Iris pigment epithelial cell (primary cell): ENCODE measurements around the gene MROH2A.

Experiments
- DNase-seq: peaks from one replicate; pipeline ENCODE4 v3.0.0-alpha.2; 2011; ENCODE audit warnings: low read depth

MROH2A gene

DNA sequence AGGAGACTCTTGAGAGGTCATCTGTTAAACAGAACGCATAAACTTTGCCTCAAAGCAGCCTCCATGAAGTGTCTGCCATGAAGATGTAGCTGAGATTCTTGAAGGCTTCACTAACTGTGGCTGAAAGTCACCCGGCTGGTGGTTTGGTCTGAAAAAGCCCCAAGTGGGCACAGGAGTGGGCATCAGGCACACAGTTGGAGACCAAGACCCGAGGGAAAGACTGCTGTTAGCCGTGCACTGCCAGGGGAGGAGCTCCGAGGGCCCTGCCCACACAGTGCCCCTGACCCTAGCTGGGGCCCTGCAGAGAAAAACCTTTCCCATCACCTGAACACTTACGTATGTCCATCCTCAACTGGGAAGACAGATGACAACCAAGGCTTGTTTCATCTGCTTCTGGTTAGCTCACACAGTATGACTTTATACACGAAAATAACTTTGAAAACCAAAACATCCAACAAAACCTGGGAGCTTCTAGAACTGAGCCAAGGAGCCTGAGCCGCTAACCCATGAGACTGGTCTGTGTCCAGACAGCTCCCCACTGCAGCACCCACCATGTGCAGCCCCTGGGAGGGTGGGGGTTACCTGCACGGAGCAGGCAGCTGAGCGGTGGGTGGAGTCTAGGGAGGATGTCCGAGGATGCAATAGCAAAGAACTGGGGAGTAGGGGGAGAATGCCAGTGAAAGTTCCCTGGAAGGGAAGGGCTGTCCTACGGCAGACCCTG lies 60.8 kb downstream of the MROH2A start:
- no peak for DNase-seq

DNA sequence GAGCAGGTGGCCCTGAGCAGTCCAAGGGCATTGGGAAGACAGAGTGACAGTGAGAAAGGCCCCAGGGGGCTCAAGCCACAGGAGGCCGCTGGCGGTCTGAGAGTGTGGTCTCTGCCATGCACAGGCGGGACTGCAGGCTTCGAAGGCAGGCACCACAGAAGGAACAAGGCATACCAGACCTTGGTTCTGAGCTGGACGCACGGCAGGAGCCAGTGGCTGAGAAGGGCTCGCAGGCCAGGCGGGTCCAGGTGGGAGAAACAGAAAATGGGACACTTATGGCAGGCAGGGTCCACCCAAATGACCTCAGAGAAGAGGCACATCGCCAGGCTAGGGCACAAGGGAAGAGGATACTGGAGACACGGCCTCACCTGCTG lies 61.3 kb downstream of the MROH2A start:
- no peak for DNase-seq

GRCh38 chr2:233840520-233840919 lies 62.4 kb downstream of the MROH2A start:
- no peak for DNase-seq

GRCh38 chr2:233841183-233841582 lies 63.1 kb downstream of the MROH2A start:
- no peak for DNase-seq

- no peak for DNase-seq
These were observed 66.1 kb downstream of the MROH2A start for GRCh38 chr2:233844064-233844807.

DNA sequence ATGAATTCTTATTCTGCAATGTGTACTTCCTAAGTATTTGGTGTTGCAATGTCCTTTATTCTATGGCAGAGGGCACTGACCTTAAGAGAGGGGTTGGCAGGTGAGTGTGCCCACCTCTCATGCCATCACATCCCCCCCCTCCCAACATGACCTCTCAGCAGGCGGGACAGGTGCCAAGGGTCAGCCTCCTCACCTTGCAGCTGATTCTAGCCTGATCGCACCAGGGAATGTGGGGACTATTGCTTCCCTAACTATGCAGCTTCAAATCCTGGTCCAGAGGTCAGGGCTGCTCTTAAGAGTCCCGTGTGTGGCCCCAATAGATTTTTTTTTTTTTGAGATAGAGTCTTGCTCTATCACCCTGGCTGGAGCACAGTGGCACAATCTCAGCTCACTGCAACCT lies 66.7 kb downstream of the MROH2A start:
- DNase-seq, result no peak

DNA sequence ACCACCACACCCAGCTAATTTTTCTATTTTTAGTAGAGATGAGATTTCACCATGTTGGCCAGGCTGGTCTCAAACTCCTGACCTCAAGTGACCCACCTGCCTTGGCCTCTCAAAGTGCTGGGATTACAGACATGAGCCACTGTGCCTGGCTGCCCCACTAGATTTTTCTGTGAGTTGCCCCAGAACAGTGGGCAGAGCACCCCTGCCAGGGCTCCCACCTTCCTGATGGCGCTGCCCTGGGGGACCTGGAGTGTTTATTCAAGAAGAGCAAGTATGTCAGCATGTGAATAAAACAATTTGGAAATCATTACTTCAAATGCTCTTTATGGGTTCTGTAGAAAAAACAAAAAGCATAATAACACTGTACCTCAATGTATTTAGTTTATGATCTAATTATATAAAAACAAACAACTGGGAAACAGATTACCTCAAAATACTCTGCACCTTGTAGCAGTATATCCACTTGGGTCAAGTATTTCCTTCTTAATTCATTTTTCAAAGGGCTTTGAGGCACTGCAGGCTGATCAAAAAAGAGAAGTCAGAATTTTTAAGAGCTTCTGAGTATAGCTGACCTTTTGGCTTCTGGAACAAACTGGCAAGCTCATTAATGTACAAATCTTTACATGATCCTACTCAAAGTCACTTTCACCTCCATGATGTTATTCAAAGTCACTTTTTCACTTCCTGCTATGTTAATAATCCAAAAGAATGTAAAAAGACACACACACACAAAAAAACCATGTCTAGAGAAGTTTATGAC lies 67.4 kb downstream of the MROH2A start:
- DNase-seq, result no peak

DNA sequence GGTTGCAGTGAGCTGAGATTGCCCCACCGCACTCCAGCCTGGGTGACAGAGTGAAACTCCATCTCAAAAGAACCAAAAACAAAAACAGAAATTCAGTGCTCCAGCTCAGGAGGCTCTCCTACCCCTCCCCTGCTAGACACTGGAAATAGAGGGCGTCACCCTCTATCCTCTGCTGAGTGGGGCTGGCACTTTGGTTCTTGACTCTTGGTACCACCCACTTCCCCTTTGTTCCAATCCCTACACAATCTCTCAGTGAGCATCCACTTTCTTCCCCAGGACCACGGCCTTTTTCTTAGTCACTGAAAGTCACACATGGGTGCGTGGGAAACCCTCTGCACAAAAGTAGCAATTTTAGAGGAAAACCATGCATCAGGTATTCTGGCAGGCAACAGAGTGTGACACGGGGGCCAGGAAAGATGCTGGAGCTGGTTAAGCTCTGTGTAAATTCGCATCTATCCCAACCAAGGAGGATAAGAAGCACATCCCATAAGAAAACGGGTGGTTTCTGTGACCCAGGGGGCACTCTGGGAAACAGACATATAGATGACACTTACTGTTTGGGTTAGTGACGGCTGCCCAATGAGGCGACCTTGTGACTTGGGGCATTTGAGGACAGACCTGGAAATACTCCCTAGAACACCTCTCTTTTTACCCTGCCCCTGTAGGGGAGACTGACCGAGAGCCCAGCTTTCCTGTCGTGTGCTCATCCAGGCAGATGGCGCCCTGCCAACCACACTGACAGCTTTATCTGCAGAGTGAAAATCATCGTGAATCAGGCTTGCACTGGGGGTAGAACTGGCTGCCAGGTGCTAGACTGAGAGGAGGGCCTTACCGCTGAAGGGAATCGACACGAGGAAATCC lies 68.5 kb downstream of the MROH2A start:
- DNase-seq, result peak; percentile 37

GRCh38 chr2:233847248-233847898 lies 69.2 kb downstream of the MROH2A start:
- DNase-seq, result no peak

DNA sequence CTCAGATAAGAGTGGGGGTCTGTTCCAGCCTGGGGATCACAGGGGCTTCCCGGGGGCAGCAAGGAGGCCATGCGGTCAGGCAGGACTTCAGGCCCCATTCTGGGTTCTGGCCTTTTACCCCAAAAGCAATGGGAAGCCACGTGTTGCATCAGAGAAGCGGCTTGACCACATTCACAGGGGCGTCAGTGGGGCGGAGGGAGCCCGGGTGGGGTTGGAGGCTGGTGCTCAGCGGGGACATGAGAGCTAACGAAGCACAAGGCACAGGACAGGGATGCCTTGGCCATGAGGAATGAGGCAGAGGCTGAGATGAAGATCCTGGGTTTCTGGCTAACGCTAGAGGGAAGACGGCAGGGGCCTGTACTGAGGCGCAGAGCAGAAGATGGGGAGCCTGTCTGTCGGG lies 70.1 kb downstream of the MROH2A start:
- no peak for DNase-seq

GRCh38 chr2:233849607-233850271 lies 71.6 kb downstream of the MROH2A start:
- DNase-seq, result no peak

- no peak for DNase-seq
These were observed 72.6 kb downstream of the MROH2A start for GRCh38 chr2:233850745-233851144.

GRCh38 chr2:233851169-233851568 lies 73.0 kb downstream of the MROH2A start:
- no peak for DNase-seq

- no peak for DNase-seq
These were observed 73.9 kb downstream of the MROH2A start for GRCh38 chr2:233852056-233852455.

DNA sequence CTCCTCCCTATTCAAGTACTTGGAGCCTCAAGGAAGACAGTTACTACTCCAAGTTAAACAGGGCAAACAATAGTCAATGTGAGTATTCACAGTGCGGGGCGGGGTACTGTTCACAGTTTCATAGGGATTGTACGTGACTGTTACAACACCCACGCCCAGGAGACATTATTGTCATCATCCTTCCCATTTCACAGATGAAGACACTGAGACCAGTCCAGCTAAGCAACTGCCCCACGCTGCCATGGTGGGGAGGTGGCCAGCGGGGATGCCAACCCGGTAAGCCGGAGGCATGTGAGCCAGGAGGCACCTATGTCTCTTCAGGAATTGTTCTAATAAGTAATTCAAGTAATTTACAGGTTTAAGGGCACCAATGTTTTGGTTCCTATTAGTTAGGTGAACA lies 75.2 kb downstream of the MROH2A start:
- no peak for DNase-seq

DNA sequence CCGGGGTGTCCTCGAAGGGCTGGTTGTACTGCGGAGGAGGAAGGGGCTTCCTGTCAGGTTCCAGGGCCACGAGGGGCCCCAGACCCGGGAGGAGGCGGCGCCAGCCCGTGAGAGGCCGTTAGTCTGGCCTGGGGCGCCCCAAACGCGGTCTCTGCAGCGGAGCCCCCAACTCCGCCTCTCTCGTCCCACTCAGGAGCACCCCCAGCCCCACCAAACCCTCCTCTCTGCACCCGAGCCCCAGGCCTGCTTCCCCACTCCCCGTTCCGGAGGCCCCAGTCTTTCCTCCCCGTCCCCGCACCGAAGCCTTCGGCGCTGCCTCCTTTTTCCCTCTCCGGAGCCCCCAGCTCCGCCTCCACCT lies 75.7 kb downstream of the MROH2A start:
- DNase-seq, result no peak

DNA sequence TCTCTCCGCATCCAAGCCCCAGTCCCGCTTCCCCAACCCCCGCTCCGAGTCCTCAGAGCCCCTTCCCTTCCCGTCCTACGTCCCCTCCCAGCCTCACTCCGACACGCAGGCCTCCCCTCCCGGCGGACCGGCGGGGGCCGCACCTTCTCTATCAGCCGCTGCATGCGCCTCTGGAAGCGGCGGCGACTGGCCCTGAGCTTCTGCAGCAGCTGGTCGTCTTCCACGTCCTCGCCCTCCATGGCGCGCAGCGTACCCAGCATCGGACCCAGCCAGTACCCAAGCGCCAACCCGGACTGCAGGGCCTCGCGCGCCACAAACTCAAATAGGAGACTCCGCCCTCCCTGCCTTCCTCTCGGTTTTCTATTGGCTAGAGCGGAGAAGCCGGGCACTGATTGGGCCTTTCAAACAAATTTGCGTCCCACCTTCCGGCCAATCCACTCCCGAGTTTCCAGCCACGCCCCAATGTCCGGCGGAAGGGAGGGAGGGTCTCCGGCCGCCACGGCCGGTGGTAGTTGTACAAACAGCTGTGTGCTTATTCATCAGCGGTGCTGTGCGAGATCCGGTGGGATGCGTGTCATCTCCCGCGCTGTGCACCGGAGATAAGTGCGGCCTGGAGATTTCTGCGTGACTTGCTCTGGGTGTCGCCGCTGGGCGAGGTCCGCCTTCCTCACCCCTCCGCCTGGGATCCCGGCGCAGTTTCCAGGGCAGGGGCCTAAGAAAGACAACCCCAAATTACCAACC lies 76.3 kb downstream of the MROH2A start, which contains the start of gene HJURP:
Gene HJURP (minus strand): TSS at position 295 of the 741 bp plus-strand sequence. CDS start 35 bp downstream, at position 260.
- peak; percentile 95 for DNase-seq

DNA sequence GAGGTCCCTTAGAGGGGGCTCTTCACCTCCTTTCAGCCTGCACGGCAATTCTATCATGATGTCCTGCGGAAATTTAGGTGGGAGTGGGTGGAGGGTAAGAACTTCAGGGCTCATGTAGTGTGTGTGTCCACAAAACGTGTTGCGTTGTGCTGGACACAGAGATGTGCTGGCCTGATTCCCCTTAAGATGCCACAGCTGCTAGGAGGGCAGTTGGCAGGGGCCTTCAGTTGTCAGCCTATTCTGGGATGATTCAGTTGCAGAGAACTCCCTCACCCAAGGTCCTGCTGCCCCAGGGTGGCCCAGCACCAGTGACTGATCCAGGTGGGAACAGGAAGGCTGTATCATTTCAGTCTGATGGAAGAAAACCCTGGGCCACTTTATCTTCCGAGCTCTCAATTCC lies 77.2 kb downstream of the MROH2A start:
- no peak for DNase-seq

GRCh38 chr2:233856184-233856583 lies 78.1 kb downstream of the MROH2A start:
- no peak for DNase-seq

DNA sequence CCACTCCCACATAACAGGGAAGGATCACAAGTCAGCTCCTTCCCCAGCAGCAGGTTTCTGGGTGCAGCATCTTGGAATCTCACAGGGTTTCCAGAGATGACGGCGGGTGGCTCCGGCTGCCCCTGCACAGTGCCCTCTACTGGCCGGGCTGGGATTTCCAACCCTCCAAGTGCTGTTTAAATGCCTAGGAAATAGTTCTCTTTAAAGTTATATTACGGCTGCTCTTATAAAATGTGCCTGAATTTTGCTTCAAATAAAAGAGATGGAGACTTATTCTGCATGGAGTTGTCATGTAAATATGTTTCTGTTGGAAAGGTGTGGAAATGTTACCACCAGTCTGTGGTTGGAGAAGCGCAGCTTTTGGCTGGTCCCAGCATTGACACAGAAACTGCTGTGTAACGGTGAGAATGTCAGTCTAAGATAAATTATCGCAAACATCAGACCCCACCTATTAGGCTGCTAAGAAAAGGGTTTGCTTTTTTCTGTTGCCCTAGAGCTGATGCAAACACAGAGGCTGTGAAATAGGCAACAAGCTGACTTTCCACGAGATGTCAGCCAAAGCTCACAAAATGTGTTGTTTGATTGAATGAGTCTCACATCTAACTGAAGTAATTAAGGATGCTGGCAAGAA lies 79.5 kb downstream of the MROH2A start:
- DNase-seq, result peak; percentile 37
